ENCODE measurements around the gene PCDHA4. TPM values are rescaled to one million over a fixed set of nuclear protein-coding genes. Genes with fewer than 3 reads are reported as not detected.
"Not testable (repeated sequence)": the region's sequence is repeated elsewhere in the genome, so short reads cannot be mapped to it uniquely, and the experiment has no call there.

PCDHA4 gene
- polyA plus RNA-seq, 3 donors: 0.96 to 1.1 (median 1.0) TPM

GRCh38 chr5:140842798-140843733 is 36.2 kb downstream of the PCDHA4 start:
- no peak for DNase-seq (ENCODE audit: extremely low read depth in 1 of 11, low read depth in 9 of 11, low spot score in 4 of 11)

GRCh38 chr5:140848139-140849102 is 41.6 kb downstream of the PCDHA4 start, which contains the start of gene PCDHA9:
Gene PCDHA9, plus strand, starts transcription at chr5:140848382. Its CDS starts 114 bp downstream, at chr5:140848496.
- DNase-seq (ENCODE audit: extremely low read depth in 1 of 11, low read depth in 9 of 11, low spot score in 4 of 11): not testable (repeated sequence)

- DNase-seq (ENCODE audit: extremely low read depth in 1 of 11, low read depth in 9 of 11, low spot score in 4 of 11): not testable (repeated sequence)
Observed at GRCh38 chr5:140849831-140850634, 43.2 kb downstream of the PCDHA4 start.

- DNase-seq (ENCODE audit: extremely low read depth in 1 of 11, low read depth in 9 of 11, low spot score in 4 of 11): no peak
Observed at GRCh38 chr5:140855772-140856674, 49.2 kb downstream of the PCDHA4 start, which contains the start of gene PCDHA10. Gene PCDHA10, plus strand, starts transcription at chr5:140855897. Its CDS starts 152 bp downstream, at chr5:140856049.

GRCh38 chr5:140857177-140857986 is 50.5 kb downstream of the PCDHA4 start:
- DNase-seq (ENCODE audit: extremely low read depth in 1 of 11, low read depth in 9 of 11, low spot score in 4 of 11): no peak

GRCh38 chr5:140857987-140858240 is 51.0 kb downstream of the PCDHA4 start:
- DNase-seq (ENCODE audit: extremely low read depth in 1 of 11, low read depth in 9 of 11, low spot score in 4 of 11): no peak

- no peak for DNase-seq (ENCODE audit: extremely low read depth in 1 of 11, low read depth in 9 of 11, low spot score in 4 of 11)
Observed at GRCh38 chr5:140862441-140863295, 55.8 kb downstream of the PCDHA4 start.

Other genes starting within 250 kb of the PCDHA4 start
- gene SRA1, start 249.6 kb upstream of the PCDHA4 start, polyA plus RNA-seq (ENCODE audit: insufficient read length in 3 of 3): 10 to 100 TPM; 23.8 to 31.7 (median 27.1) TPM
- 10 to 100 TPM; 37.9 to 63.1 (median 38.0) TPM for gene APBB3, start 242.5 kb upstream of the PCDHA4 start, polyA plus RNA-seq (ENCODE audit: insufficient read length in 3 of 3)
- gene SLC35A4, start 242.2 kb upstream of the PCDHA4 start, polyA plus RNA-seq (ENCODE audit: insufficient read length in 3 of 3): 10 to 100 TPM; 72.4 to 83.5 (median 78.0) TPM
- 10 to 100 TPM in 2 of 3 donors, 1 to 10 TPM in 1; 8.4 to 11.5 (median 11.0) TPM for gene CD14, start 173.9 kb upstream of the PCDHA4 start, polyA plus RNA-seq (ENCODE audit: insufficient read length in 3 of 3)
- gene TMCO6, start 167.6 kb upstream of the PCDHA4 start, polyA plus RNA-seq (ENCODE audit: insufficient read length in 3 of 3): 10 to 100 TPM; 16.1 to 19.3 (median 17.0) TPM
- 10 to 100 TPM; 77.3 to 94.8 (median 88.4) TPM for gene NDUFA2, start 159.4 kb upstream of the PCDHA4 start, polyA plus RNA-seq (ENCODE audit: insufficient read length in 3 of 3)
- gene IK, start 159.2 kb upstream of the PCDHA4 start, polyA plus RNA-seq (ENCODE audit: insufficient read length in 3 of 3): 100 to 1,000 TPM; 158 to 177 (median 174) TPM
- gene WDR55, start 142.2 kb upstream of the PCDHA4 start, polyA plus RNA-seq (ENCODE audit: insufficient read length in 3 of 3): 10 to 100 TPM; 15.0 to 20.6 (median 15.8) TPM
- 1 to 10 TPM in 1 of 3 donors, under 1 TPM in 2; 0.36 to 1.0 (median 0.76) TPM for gene DND1, start 133.5 kb upstream of the PCDHA4 start, polyA plus RNA-seq (ENCODE audit: insufficient read length in 3 of 3)
- 10 to 100 TPM; 70.5 to 78.3 (median 71.8) TPM for gene HARS1, start 115.7 kb upstream of the PCDHA4 start, polyA plus RNA-seq (ENCODE audit: insufficient read length in 3 of 3)
- gene HARS2, start 115.6 kb upstream of the PCDHA4 start, polyA plus RNA-seq (ENCODE audit: insufficient read length in 3 of 3): 10 to 100 TPM; 42.6 to 54.8 (median 46.8) TPM
- gene ZMAT2, start 106.6 kb upstream of the PCDHA4 start, polyA plus RNA-seq (ENCODE audit: insufficient read length in 3 of 3): 100 to 1,000 TPM; 103 to 141 (median 128) TPM
- under 1 TPM in 1 of 3 donors, not detected in 2; 0.09 TPM for gene PCDHA1, start 20.9 kb upstream of the PCDHA4 start, polyA plus RNA-seq (ENCODE audit: insufficient read length in 3 of 3)
- under 1 TPM; 0.24 to 0.37 (median 0.30) TPM for gene PCDHA2, start 12.2 kb upstream of the PCDHA4 start, polyA plus RNA-seq (ENCODE audit: insufficient read length in 3 of 3)
- gene PCDHA3, start 6.0 kb upstream of the PCDHA4 start, polyA plus RNA-seq (ENCODE audit: insufficient read length in 3 of 3): under 1 TPM; 0.36 to 0.41 (median 0.37) TPM
- under 1 TPM in 2 of 3 donors, not detected in 1; 0.06 to 0.21 TPM for gene PCDHA5, start 14.5 kb downstream of the PCDHA4 start, polyA plus RNA-seq (ENCODE audit: insufficient read length in 3 of 3)
- under 1 TPM; 0.16 to 0.41 (median 0.40) TPM for gene PCDHA6, start 20.9 kb downstream of the PCDHA4 start, polyA plus RNA-seq (ENCODE audit: insufficient read length in 3 of 3)
- under 1 TPM; 0.23 to 0.33 (median 0.26) TPM for gene PCDHA7, start 27.2 kb downstream of the PCDHA4 start, polyA plus RNA-seq (ENCODE audit: insufficient read length in 3 of 3)
- under 1 TPM; 0.06 to 0.09 (median 0.09) TPM for gene PCDHA8, start 34.1 kb downstream of the PCDHA4 start, polyA plus RNA-seq (ENCODE audit: insufficient read length in 3 of 3)
- under 1 TPM; 0.03 to 0.05 (median 0.04) TPM for gene PCDHA9, start 41.3 kb downstream of the PCDHA4 start, polyA plus RNA-seq (ENCODE audit: insufficient read length in 3 of 3)
- under 1 TPM; 0.23 to 0.91 (median 0.75) TPM for gene PCDHA10, start 48.8 kb downstream of the PCDHA4 start, polyA plus RNA-seq (ENCODE audit: insufficient read length in 3 of 3)
- gene PCDHA11, start 61.9 kb downstream of the PCDHA4 start, polyA plus RNA-seq (ENCODE audit: insufficient read length in 3 of 3): under 1 TPM; 0.09 to 0.29 (median 0.17) TPM
- gene PCDHA12, start 68.2 kb downstream of the PCDHA4 start, polyA plus RNA-seq (ENCODE audit: insufficient read length in 3 of 3): under 1 TPM in 2 of 3 donors, not detected in 1; 0.11 to 0.12 TPM
- not detected for gene PCDHA13, start 75.1 kb downstream of the PCDHA4 start, polyA plus RNA-seq (ENCODE audit: insufficient read length in 3 of 3)
- under 1 TPM; 0.09 to 0.17 (median 0.09) TPM for gene PCDHAC1, start 119.2 kb downstream of the PCDHA4 start, polyA plus RNA-seq (ENCODE audit: insufficient read length in 3 of 3)
- gene PCDHAC2, start 159.4 kb downstream of the PCDHA4 start, polyA plus RNA-seq (ENCODE audit: insufficient read length in 3 of 3): under 1 TPM; 0.52 to 0.65 (median 0.64) TPM
- gene PCDHB1, start 244.3 kb downstream of the PCDHA4 start, polyA plus RNA-seq (ENCODE audit: insufficient read length in 3 of 3): under 1 TPM; 0.04 to 0.12 (median 0.12) TPM

All from renal cortex interstitium (tissue), 11 donors.